IMR-90 (cell line): Measurements from ENCODE around the gene KLHL29. TPM values are rescaled to one million over a fixed set of nuclear protein-coding genes. Genes with fewer than 3 reads are reported as not detected.
"Not testable (repeated sequence)": the region's sequence is repeated elsewhere in the genome, so short reads cannot be mapped to it uniquely, and the experiment has no call there.

ENCODE experiments used
- ATAC-seq: fragments of 200-7000 bp; cut with Tn5 transposase; 2 replicates; pipeline ENCODE4 v1.9.1; 2020; ENCODE audit warnings: low read depth, mild to moderate bottlenecking, moderate library complexity
- BruUV-seq: library from RNA; stranded (reverse); fragments of 400-500 nt; replicated peaks from 2 replicates; lab custom pipeline; 2021; lab: Mats Ljungman, UMichigan
- CTCF ChIA-PET: fragments of 300-600 bp; formaldehyde crosslinking; extraction: SDS; loops from one replicate; lab custom pipeline; 2021; ENCODE audit warnings: antibody characterized with exemption; lab: Yijun Ruan, JAX
- POLR2A ChIA-PET: fragments of 300-600 bp; sonication (Branson Sonifier 250); formaldehyde crosslinking; loops from one replicate; lab custom pipeline; 2022; ENCODE audit warnings: antibody characterized with exemption; ENCODE audit not compliant: unreplicated experiment; lab: Charles Lee
- DNase-seq: peaks from one replicate; pipeline ENCODE4 v3.0.0; 2013
- H2AFZ ChIP-seq: replicated peaks from 2 replicates; pipeline ENCODE3; 2013; ENCODE audit warnings: low read length, mild to moderate bottlenecking; ENCODE audit not compliant: poor library complexity
- H2AK5ac ChIP-seq: 2 replicates; pipeline ENCODE4 v1.6.1; 2013; ENCODE audit warnings: low read depth, low read length, inconsistent platforms
- H2AK9ac ChIP-seq: replicated peaks from 2 replicates; pipeline ENCODE3; 2013; ENCODE audit warnings: mild to moderate bottlenecking, low read depth, low read length, moderate library complexity; ENCODE audit not compliant: poor library complexity
- H2BK120ac ChIP-seq: 2 replicates; pipeline ENCODE4 v1.6.1; 2013; ENCODE audit warnings: low read depth, low read length, inconsistent platforms
- H2BK15ac ChIP-seq: 3 replicates; pipeline ENCODE4 v1.6.1; 2013; ENCODE audit warnings: low read depth, low read length, inconsistent platforms
- H2BK20ac ChIP-seq: 2 replicates; pipeline ENCODE4 v1.6.1; 2013; ENCODE audit warnings: low read depth, mild to moderate bottlenecking, inconsistent platforms, low read length, moderate library complexity
- H2BK5ac ChIP-seq: 2 replicates; pipeline ENCODE4 v1.6.1; 2013; ENCODE audit warnings: mild to moderate bottlenecking, low read depth, low read length, inconsistent platforms; ENCODE audit not compliant: poor library complexity, severe bottlenecking
- H3K14ac ChIP-seq: replicated peaks from 2 replicates; pipeline ENCODE4 v1.6.1; 2013; ENCODE audit warnings: low read depth, low read length, inconsistent platforms
- H3K18ac ChIP-seq: 2 replicates; pipeline ENCODE4 v1.6.1; 2013; ENCODE audit warnings: low read depth, low read length, control low read depth
- H3K23ac ChIP-seq: 2 replicates; pipeline ENCODE4 v1.6.1; 2013; ENCODE audit warnings: low read depth, low read length, inconsistent platforms
- H3K27ac ChIP-seq: 2 replicates; pipeline ENCODE4 v1.5.1; 2013; ENCODE audit warnings: mild to moderate bottlenecking, control low read depth, low read length; ENCODE audit not compliant: insufficient read depth
- H3K27me3 ChIP-seq: 2 replicates; pipeline ENCODE4 v1.6.1; 2013; ENCODE audit warnings: low read length; ENCODE audit not compliant: control insufficient read depth, insufficient read depth
- H3K36me3 ChIP-seq: 2 replicates; pipeline ENCODE4 v1.6.1; 2013; ENCODE audit warnings: low read length, mixed read lengths; ENCODE audit not compliant: control insufficient read depth, insufficient read depth
- H3K4ac ChIP-seq: 2 replicates; pipeline ENCODE4 v1.6.1; 2013; ENCODE audit warnings: low read depth, low read length, inconsistent platforms
- H3K4me1 ChIP-seq: 2 replicates; pipeline ENCODE4 v1.6.1; 2013; ENCODE audit warnings: low read length, mixed read lengths; ENCODE audit not compliant: control insufficient read depth, insufficient read depth
- H3K4me2 ChIP-seq: 2 replicates; pipeline ENCODE4 v1.6.1; 2013; ENCODE audit warnings: low read depth, mild to moderate bottlenecking, control low read depth, low read length, moderate library complexity
- H3K4me3 ChIP-seq: 2 replicates; pipeline ENCODE4 v1.5.1; 2013; ENCODE audit warnings: low read depth, mild to moderate bottlenecking, control low read depth, low read length, moderate library complexity; ENCODE audit not compliant: insufficient read depth
- H3K56ac ChIP-seq: 2 replicates; pipeline ENCODE4 v1.6.1; 2013; ENCODE audit warnings: low read length, inconsistent platforms; ENCODE audit not compliant: insufficient read depth; ENCODE audit errors: extremely low read depth
- H3K79me1 ChIP-seq, 2 experiments: 2 replicates each; pipeline ENCODE4 v1.6.1; 2013; ENCODE audit warnings: low read length in 2 of 2, inconsistent platforms in 1 of 2, low read depth in 1 of 2
- H3K9ac ChIP-seq: 2 replicates; pipeline ENCODE4 v1.6.1; 2013; ENCODE audit warnings: low read depth, low read length, control low read depth
- H3K9me1 ChIP-seq: 2 replicates; pipeline ENCODE4 v1.6.1; 2013; ENCODE audit warnings: low read length, inconsistent platforms; ENCODE audit not compliant: insufficient read depth
- H3K9me3 ChIP-seq: 2 replicates; pipeline ENCODE4 v1.6.1; 2013; ENCODE audit warnings: low read length; ENCODE audit not compliant: control insufficient read depth, insufficient read depth
- H4K20me1 ChIP-seq: 2 replicates; pipeline ENCODE4 v1.6.1; 2013; ENCODE audit warnings: low read length, inconsistent platforms; ENCODE audit not compliant: insufficient read depth
- H4K5ac ChIP-seq: 2 replicates; pipeline ENCODE4 v1.6.1; 2013; ENCODE audit warnings: mild to moderate bottlenecking, low read depth, low read length, control low read depth
- H4K8ac ChIP-seq, 2 experiments: 2 replicates each; pipeline ENCODE4 v1.6.1; 2013; ENCODE audit warnings: low read depth in 2 of 2, low read length in 2 of 2, control low read depth in 1 of 2, inconsistent platforms in 1 of 2
- H4K91ac ChIP-seq: 2 replicates; pipeline ENCODE4 v1.6.1; 2013; ENCODE audit warnings: low read depth, low read length, inconsistent platforms; ENCODE audit not compliant: insufficient read depth
- BHLHE40 ChIP-seq: fragments of 150-350 bp; IDR thresholded peaks from 2 replicates; pipeline ENCODE4 v1.6.1; 2016; ENCODE audit warnings: mild to moderate bottlenecking, low read depth, low read length
- CEBPB ChIP-seq: IDR thresholded peaks from 2 replicates; pipeline ENCODE4 v1.6.1; 2012; ENCODE audit warnings: low read depth, low read length, improper control_type of control experiment
- CHD1 ChIP-seq: IDR thresholded peaks from 2 replicates; pipeline ENCODE4 v1.6.1; 2012; ENCODE audit warnings: low read depth, low read length, improper control_type of control experiment
- FOS ChIP-seq: fragments of 150-350 bp; IDR thresholded peaks from 2 replicates; pipeline ENCODE4 v1.6.1; 2016; ENCODE audit warnings: low read depth, low read length
- MAFK ChIP-seq: IDR thresholded peaks from 2 replicates; pipeline ENCODE4 v1.6.1; 2012; ENCODE audit warnings: low read depth, low read length, improper control_type of control experiment
- MAZ ChIP-seq: IDR thresholded peaks from 2 replicates; pipeline ENCODE4 v1.6.1; 2012; ENCODE audit warnings: low read depth, mild to moderate bottlenecking, low read length, improper control_type of control experiment, moderate library complexity, borderline replicate concordance
- WGBS, 2 experiments: methylation state at CpG; one replicate each; pipeline versions ENCODE4 v1.1.5 to v1.1.7; 2013; ENCODE audit warnings: missing lambda C conversion rate in 2 of 2; ENCODE audit not compliant: insufficient read length in 1 of 2; ENCODE audit errors: extremely low coverage in 2 of 2; 5-methylcytosine and 5-hydroxymethylcytosine counted together
- dilution Hi-C: fragments of 300-500 bp; cut with HindIII; formaldehyde crosslinking; loops from one replicate; pipeline ENCODE4 v1.14.3; 2018; ENCODE audit warnings: low sequenced_read_pairs; ENCODE audit not compliant: unreplicated experiment
- in situ Hi-C: fragments of 300-500 bp; cut with MboI; formaldehyde crosslinking; loops from 3 replicates; pipeline ENCODE4 v1.14.3; 2019; ENCODE audit warnings: low sequenced_read_pairs, inconsistent platforms, mixed read lengths
- intact Hi-C: fragments of 100-400 bp; cut with micrococcal nuclease; formaldehyde crosslinking; loops from 2 replicates; pipeline ENCODE4 v1.10.0; 2022
- polyA plus RNA-seq, 3 experiments: library from polyadenylated mRNA; depleted of rRNA; stranded (reverse); fragments of >200 nt; gene quantifications; 2 replicates each; pipeline ENCODE4 v1.2.3, GENCODE V29; 2012; ENCODE audit warnings: low replicate concordance in 1 of 3
- total RNA-seq: library from RNA; depleted of rRNA; stranded (reverse); fragments of >200 nt; gene quantifications from 2 replicates; pipeline ENCODE4 v1.2.3, GENCODE V29; 2012
- TF ChIP-seq, protein P1 (sequence below): fragments of 150-350 bp; IDR thresholded peaks from 2 replicates; pipeline ENCODE4 v1.6.1; 2016; ENCODE audit warnings: low read depth, mild to moderate bottlenecking, low read length, moderate library complexity, borderline replicate concordance

KLHL29 gene
- total and polyA plus RNA-seq, 2 of the 4 experiments (the other 2 are of a cell fraction), result 2.0 to 8.0 TPM

- Histone ChIP-seq H3K27ac (no peak overlapping the region), H4K91ac (no peak overlapping the region), H3K4me3 (no peak overlapping the region), H2BK20ac (no peak overlapping the region), H3K79me1 (0 out of 4 replicates have a peak, but pooled peaks cover 0 to 7% of the 10 kb centered on the region in 2 experiments), H2AK5ac (no peak overlapping the region), H3K9me3 (peaks cover 3% of the 10 kb centered on the region), H4K5ac (no peak overlapping the region), H2BK5ac (no peak overlapping the region), H3K14ac (no peak overlapping the region), H3K36me3 (no peaks in the 10 kb centered on the region), H3K4me2 (no peak overlapping the region), H2AFZ (no peak overlapping the region), H3K4me1 (no peaks in the 10 kb centered on the region), H3K9me1 (no peaks in the 10 kb centered on the region), H3K56ac (no peak overlapping the region), H4K8ac (no peak overlapping the region), H2AK9ac (no peak overlapping the region), H3K18ac (no peak overlapping the region), H3K9ac (no peak overlapping the region), H2BK120ac (no peak overlapping the region), H2BK15ac (no peak overlapping the region), H3K23ac (no peak overlapping the region), H4K20me1 (no peaks in the 10 kb centered on the region), H3K27me3 (no peaks in the 10 kb centered on the region), H3K4ac (no peak overlapping the region)
- intact Hi-C loops, result no loop called here
- TF ChIP-seq MAZ (no peak), FOS (no peak), CHD1 (no peak), MAFK (no peak), BHLHE40 (no peak), CEBPB (no peak)
- TF ChIP-seq, protein P1, sequence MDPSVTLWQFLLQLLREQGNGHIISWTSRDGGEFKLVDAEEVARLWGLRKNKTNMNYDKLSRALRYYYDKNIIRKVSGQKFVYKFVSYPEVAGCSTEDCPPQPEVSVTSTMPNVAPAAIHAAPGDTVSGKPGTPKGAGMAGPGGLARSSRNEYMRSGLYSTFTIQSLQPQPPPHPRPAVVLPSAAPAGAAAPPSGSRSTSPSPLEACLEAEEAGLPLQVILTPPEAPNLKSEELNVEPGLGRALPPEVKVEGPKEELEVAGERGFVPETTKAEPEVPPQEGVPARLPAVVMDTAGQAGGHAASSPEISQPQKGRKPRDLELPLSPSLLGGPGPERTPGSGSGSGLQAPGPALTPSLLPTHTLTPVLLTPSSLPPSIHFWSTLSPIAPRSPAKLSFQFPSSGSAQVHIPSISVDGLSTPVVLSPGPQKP, result no peak
- ChIA-PET CTCF (no interaction called here), POLR2A (no interaction called here)
- in situ Hi-C loops, result no loop called here
- BruUV-seq, result no TSS peak
- no peak for ATAC-seq
- no CpG with 5 or more reads among the region's 3 CpGs for WGBS, 2 experiments
- dilution Hi-C loops, result no loop called here
- DNase-seq, result no peak
Measured at GRCh38 chr2:23722255-23722654, 337.3 kb downstream of the KLHL29 start.

GRCh38 chr2:23723029-23723428 lies 338.1 kb downstream of the KLHL29 start:
- H3K9ac ChIP-seq, in situ Hi-C loops: not testable (repeated sequence)

More at GRCh38 chr2:23723029-23723428, 338.1 kb downstream of the KLHL29 start:
- H4K91ac ChIP-seq, H2BK15ac ChIP-seq, dilution Hi-C loops, H2AFZ ChIP-seq, BruUV-seq, H3K23ac ChIP-seq, H4K8ac ChIP-seq, H3K79me1 ChIP-seq, H3K4ac ChIP-seq, H3K4me2 ChIP-seq, intact Hi-C loops, H2AK5ac ChIP-seq, H3K4me3 ChIP-seq, H3K27ac ChIP-seq, H3K9me1 ChIP-seq, H4K5ac ChIP-seq, DNase-seq, H3K36me3 ChIP-seq, H3K4me1 ChIP-seq, H3K9me3 ChIP-seq, POLR2A ChIA-PET, H2AK9ac ChIP-seq, H4K20me1 ChIP-seq, H2BK120ac ChIP-seq, H2BK20ac ChIP-seq, H3K27me3 ChIP-seq, CTCF ChIA-PET, H3K14ac ChIP-seq, ATAC-seq, H2BK5ac ChIP-seq, H3K56ac ChIP-seq, H3K18ac ChIP-seq: not testable (repeated sequence)
- WGBS, 2 experiments, result no CpG with 5 or more reads among the region's 3 CpGs
